ENCODE measurements around the gene HMX2.

HMX2 gene

DNA sequence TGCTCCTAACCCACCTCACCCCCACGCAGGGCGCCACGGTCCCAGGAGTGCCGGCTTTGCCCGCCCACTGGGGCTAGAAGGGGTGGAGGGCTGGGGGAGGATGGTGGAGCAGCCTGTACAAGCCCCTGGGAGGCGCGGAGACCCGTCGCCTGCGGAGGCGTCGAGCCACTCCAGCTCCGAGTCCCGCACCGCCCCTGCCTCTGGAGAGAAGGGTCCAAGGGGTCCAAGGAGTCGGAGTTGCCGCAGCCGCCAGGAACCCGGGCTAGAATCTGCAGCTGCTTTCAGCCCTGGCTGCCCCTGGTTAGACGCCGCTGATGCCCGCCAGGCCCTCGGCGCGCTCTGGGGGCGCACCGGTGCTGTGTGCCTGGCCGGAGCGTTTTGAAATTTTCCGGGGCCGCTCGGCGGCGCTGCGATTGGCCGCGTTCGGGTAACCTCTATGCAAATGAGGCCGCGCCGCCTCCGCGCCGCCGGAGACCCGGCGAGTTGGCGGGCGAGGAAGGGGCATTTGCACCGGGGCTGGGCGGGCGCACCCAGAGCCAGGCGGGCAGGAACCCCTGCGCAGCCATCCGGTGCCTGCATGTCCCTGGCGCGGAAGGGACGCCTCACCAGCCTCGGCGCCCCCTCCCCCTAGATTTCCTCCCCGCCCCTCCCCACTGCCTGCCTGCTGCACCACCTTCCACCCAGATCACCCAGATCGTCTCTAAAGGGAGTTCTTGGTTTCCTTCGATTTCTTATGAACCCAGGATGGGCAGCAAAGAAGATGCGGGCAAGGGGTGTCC is at the start of gene HMX2:
HMX2 (plus strand) TSS at position 502 of the 779 bp plus-strand sequence; CDS start at position 745, 243 bp downstream.
- peak in 2 of 3 experiments; percentile 54 to 67 for DNase-seq

- no peak for DNase-seq
These were observed 47.7 kb upstream of the HMX2 start for GRCh38 chr10:123100030-123100762.

DNA sequence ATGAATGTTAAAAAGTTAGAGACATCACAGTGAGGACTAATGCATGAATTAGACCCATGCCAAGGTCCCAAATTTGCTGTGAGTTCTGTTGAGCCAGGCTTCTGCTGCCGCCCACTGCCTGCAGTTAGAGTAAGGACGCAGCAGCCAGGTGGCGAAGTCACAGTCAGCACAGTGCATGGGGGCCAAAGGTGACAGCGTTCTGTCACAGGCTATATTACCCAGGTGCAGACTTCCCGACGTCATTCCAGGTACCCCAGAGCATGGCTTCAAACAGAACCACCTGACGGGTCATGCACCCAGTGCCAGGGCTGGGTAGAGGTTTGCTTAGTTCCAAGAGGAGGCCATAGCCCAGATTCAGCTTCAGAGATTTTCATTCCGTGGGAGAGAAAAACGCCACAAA is 46.1 kb upstream of the HMX2 start:
- no peak for DNase-seq

DNA sequence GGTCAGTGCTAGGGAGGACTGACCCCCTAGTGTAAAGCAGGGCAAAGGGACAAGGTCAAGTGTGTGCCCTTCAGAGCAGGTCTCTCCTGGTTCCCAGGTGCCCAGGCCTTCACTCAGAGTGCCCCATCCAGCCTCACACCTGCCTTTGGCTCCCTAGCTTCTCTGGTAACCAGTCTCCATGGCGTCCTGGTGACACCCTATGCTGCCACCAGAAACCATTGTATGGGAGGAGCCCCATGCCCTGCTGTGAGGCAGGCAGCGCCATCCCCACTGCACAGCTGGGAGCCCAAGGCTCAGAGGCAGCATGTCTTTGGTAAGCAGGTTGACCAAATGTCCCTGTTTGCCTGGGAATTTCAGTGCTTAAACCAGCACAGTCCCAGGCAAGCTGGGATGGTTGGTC is 45.3 kb upstream of the HMX2 start:
- DNase-seq, result peak in 2 of 3 experiments; percentile 9 to 56

DNA sequence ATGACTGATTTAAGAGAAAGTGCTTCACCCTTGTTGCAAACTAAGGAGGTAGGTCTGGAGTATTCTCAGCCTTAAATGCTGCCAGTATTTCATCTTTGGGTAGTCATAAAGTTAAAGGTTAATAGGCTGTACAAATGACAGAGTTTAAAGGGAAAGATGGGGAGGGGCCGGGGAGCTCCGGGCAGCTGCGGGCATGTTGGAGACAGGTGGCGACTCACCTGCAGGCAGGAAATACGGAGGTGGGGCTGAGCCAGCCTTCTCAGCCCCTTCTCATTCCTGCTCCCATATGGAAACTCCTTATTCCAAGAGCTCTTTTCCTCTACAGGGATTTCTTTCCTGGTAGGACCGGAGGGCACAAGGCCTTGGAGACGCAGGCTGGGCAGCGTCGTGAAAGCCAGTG is 44.0 kb upstream of the HMX2 start:
- DNase-seq, result peak in 2 of 3 experiments; percentile 42 to 53

DNA sequence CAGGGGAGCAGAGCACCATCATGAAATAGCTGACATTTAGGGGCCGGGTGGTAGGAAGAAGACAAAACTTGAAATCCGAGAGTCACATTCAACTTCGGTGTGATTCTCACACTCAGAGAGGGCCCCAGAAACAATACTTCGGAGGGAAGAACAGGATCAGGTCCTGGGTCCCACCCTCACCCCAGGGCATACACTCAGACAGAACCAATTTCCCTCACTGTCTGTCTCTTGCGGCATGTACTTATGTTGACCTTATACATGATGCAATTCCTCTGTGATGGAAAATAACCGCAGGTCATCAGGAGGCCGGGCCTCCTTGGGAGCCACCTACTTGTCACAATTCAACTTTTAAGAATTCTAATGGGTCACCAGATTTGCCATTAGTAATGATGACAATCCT is 38.5 kb upstream of the HMX2 start:
- DNase-seq, result no peak

GRCh38 chr10:123117644-123118417 is 30.1 kb upstream of the HMX2 start:
- no peak for DNase-seq

GRCh38 chr10:123119081-123119480 is 28.9 kb upstream of the HMX2 start:
- no peak for DNase-seq

DNA sequence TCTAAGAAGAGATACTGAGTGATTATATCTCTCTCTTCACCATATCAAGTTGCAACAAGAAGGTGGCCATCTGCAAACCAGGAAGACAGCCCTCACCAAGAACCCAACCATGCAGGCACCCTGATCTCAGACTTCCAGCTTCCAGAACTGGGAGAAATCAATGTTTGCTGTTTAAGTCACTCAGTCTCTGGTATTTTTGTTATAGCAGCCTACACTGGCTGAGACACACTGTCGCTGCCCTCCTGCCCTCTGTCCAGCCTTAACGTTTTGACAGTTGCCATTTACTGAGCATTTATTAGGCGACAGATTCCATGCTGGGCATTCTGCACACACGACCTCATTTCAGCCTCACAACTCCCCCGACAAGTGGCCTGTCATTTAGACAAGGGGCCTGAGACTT is 21.7 kb upstream of the HMX2 start:
- no peak for DNase-seq

GRCh38 chr10:123129618-123130271 is 18.2 kb upstream of the HMX2 start:
- DNase-seq, result no peak

DNA sequence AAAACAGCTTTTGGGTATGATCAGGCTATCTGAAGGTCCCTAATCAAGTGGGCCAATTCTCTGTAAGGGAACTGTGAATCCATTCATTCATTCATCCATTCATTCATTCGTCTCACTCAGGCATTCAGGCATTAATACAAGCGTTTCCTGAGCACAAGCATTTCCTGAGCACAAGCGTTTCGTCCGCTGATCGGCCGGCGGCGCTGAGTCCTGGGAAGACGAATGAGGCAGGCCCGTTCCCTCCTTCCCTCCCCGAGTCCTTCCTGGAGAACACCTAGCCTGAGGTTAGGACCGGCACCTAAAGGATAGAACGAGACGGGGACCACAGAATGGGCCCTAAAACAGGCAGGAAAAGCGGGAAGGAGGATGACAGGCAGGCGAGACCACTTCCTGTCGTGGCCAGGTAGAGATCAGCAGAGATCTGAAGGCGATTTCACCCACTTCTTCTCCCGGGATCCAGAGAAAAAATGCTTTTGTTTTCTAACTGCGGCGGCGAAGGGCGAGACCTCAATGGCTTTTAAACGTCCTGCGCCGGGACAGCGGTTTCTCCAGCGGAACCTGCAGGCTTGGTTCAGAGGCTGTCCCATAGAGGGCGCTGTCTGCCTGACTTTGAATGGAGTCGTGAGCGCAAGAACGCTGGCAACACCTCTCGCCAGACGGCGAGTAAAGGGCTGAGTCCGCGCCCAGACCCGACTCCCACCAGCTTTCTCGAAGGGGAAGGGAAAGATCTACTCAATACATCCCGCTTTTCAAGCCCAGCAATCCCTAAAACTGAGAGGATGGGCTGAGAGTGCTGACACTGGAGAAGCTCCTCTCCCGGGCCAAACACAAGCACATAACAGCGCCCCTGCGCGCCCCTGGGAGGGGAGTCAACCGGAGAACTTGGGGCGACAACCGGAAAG is 15.1 kb upstream of the HMX2 start:
- peak in 1 of 3 experiments; percentile 69 for DNase-seq

DNA sequence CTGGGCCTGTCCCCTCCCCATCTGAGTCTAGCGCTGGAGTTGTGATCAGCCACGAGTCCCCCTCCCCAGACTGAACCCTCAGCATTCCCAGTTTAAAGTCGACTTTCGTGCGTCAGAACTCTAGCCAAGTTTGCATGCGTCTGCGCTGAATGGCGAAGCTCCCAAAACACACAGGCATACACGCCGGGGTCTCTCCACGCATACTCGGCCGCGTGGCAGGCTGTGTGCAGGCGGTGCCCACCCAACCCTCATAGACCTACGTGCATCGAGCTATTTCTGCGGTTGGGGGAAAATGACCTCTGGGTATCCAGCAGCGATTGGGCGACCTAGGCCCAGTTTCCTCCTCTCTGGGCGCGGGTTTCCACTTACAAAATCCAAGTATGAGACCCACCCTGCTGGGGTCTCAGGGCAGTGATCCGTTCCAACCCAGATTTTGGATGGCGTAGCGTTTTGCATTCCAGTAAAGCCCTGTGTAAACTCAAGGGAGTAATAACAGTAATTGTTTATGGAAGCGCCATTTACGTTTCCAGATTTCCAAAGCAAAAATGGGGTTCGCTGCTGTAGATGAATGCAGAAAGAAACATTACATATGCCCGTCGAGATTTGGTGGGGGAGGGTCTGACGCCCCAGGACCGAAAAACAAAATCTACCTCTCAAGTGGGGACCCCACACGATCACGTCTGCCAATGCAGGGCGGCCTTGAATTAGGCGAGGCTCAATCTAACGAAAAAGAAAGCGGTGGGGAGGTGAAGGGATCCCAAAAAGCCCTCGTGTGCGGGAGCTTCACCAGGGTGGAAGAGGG is 14.2 kb upstream of the HMX2 start:
- no peak for DNase-seq

- DNase-seq, result no peak
These were observed 13.5 kb upstream of the HMX2 start for GRCh38 chr10:123134343-123134914.

GRCh38 chr10:123134915-123135414 is 13.0 kb upstream of the HMX2 start:
- DNase-seq, result no peak

GRCh38 chr10:123135415-123136141 is 12.4 kb upstream of the HMX2 start, which contains the start of gene HMX3:
TSS of gene HMX3 (plus strand) at chr10:123135970. CDS start at chr10:123136051, 81 bp downstream.
- peak in 2 of 3 experiments; percentile 45 to 77 for DNase-seq

GRCh38 chr10:123136221-123136805 is 11.6 kb upstream of the HMX2 start:
- no peak for DNase-seq

- no peak for DNase-seq
These were observed 10.9 kb upstream of the HMX2 start for GRCh38 chr10:123136806-123137642.

- no peak for DNase-seq
These were observed 8.8 kb upstream of the HMX2 start for GRCh38 chr10:123139165-123139520.
